ENCODE measurements around the gene FZR1. TPM values are rescaled to one million over a fixed set of nuclear protein-coding genes. Genes with fewer than 3 reads are reported as not detected.

Gene FZR1
- total RNA-seq, 1 experiment from 2014 or later = 57.0 TPM

- Histone ChIP-seq H3K4me1 (replicated peaks; ENCODE audit: insufficient read depth) (peaks cover 6% of the 10 kb centered on the region; the same call in 1 of the 2 replicates), H3K27ac (no peak overlapping the region)
- BruUV-seq (replicated peaks) = no TSS peak
These were observed 64.5 kb downstream of the FZR1 start for GRCh38 chr19:3570606-3571011.

GRCh38 chr19:3572132-3572854 lies 66.2 kb downstream of the FZR1 start:
- Histone ChIP-seq H3K9me3 (ENCODE audit: insufficient read depth, low read depth) (no peaks in the 10 kb centered on the region), H3F3A (ENCODE audit: insufficient read depth, low read depth) (no peaks in the 10 kb centered on the region; the same call in 1 of the 2 replicates), H3K36me3 (ENCODE audit: low read depth) (no peaks in the 10 kb centered on the region), H3K4me3 (peak overlapping the region; percentile 43; the same call in 1 of the 2 replicates), H3K4me1 (replicated peaks; ENCODE audit: insufficient read depth) (peaks cover 6% of the 10 kb centered on the region; the same call in 1 of the 2 replicates), H4K20me1 (ENCODE audit: insufficient read depth) (peaks cover 10% of the 10 kb centered on the region), H3K79me2 (ENCODE audit: low read depth) (peaks cover 6% of the 10 kb centered on the region), H2AFZ (no peak overlapping the region), H3K27me3 (ENCODE audit: insufficient read depth, low read depth) (no peaks in the 10 kb centered on the region), H3K27ac (no peak overlapping the region), H3K9me2 (ENCODE audit: insufficient read depth) (no peaks in the 10 kb centered on the region), H3K4me2 (peak overlapping the region; percentile 75)
- intact Hi-C loops (cut with micrococcal nuclease; ENCODE audit: unreplicated experiment) = no loop called here
- CTCF ChIA-PET = no interaction called here
- peak; percentile 93 to 97 for DNase-seq
- POLR2A ChIA-PET (ENCODE audit: unreplicated experiment) = no interaction called here
- BruUV-seq (replicated peaks) = no TSS peak
- TF ChIP-seq EZH2 (IDR thresholded peaks at IDR 0.05; ENCODE audit: low read depth) = no peak
- no peak for TF ChIP-seq CTCF (conservative IDR thresholded peaks at IDR 0.05)

More at GRCh38 chr19:3570606-3571011, 64.5 kb downstream of the FZR1 start:
- TF ChIP-seq CTCF (conservative IDR thresholded peaks at IDR 0.05) = no peak
- TF ChIP-seq EZH2 (IDR thresholded peaks at IDR 0.05; ENCODE audit: low read depth) = no peak
- POLR2A ChIA-PET (ENCODE audit: unreplicated experiment) = no interaction called here
- Histone ChIP-seq H3K36me3 (ENCODE audit: low read depth) (no peaks in the 10 kb centered on the region), H3K9me3 (ENCODE audit: insufficient read depth, low read depth) (no peaks in the 10 kb centered on the region), H4K20me1 (ENCODE audit: insufficient read depth) (peaks cover 10% of the 10 kb centered on the region), H3F3A (ENCODE audit: insufficient read depth, low read depth) (no peaks in the 10 kb centered on the region), H3K4me3 (no peak overlapping the region), H2AFZ (no peak overlapping the region), H3K4me2 (no peak overlapping the region), H3K9me2 (ENCODE audit: insufficient read depth) (no peaks in the 10 kb centered on the region), H3K79me2 (ENCODE audit: low read depth) (peaks cover 6% of the 10 kb centered on the region), H3K27me3 (ENCODE audit: insufficient read depth, low read depth) (no peaks in the 10 kb centered on the region)
- CTCF ChIA-PET = no interaction called here
- intact Hi-C loops (cut with micrococcal nuclease; ENCODE audit: unreplicated experiment) = no loop called here
- DNase-seq = no peak

GRCh38 chr19:3572855-3573161 lies 66.7 kb downstream of the FZR1 start, which contains the start of gene HMG20B:
Gene HMG20B (plus strand): TSS chr19:3572944. CDS start chr19:3573310, 366 bp downstream.
- no peaks in the 10 kb centered on the region for H3K9me3 ChIP-seq (ENCODE audit: insufficient read depth, low read depth)
- H3K4me2 ChIP-seq = peak within 1 kb of the TSS; percentile 79
- intact Hi-C loops (cut with micrococcal nuclease; ENCODE audit: unreplicated experiment) = no loop called here
- POLR2A ChIA-PET (ENCODE audit: unreplicated experiment) = no interaction called here
- no TSS peak for BruUV-seq (replicated peaks)
- H3K36me3 ChIP-seq (ENCODE audit: low read depth) = no peaks in the 10 kb centered on the region
- peaks cover 6% of the 10 kb centered on the region for H3K79me2 ChIP-seq (ENCODE audit: low read depth)
- H3K27ac ChIP-seq = peak within 1 kb of the TSS; percentile 16; the same call in 1 of the 2 replicates
- H3K4me3 ChIP-seq = peak within 1 kb of the TSS; percentile 85
- no peaks in the 10 kb centered on the region; the same call in 1 of the 2 replicates for H3F3A ChIP-seq (ENCODE audit: insufficient read depth, low read depth)
- H3K9me2 ChIP-seq (ENCODE audit: insufficient read depth) = no peaks in the 10 kb centered on the region
- H3K4me1 ChIP-seq (replicated peaks; ENCODE audit: insufficient read depth) = peaks cover 6% of the 10 kb centered on the region; the same call in 1 of the 2 replicates
- no peak for DNase-seq
- TF ChIP-seq EZH2 (IDR thresholded peaks at IDR 0.05; ENCODE audit: low read depth) (no peak), CTCF (conservative IDR thresholded peaks at IDR 0.05) (no peak)
- no peaks in the 10 kb centered on the region for H3K27me3 ChIP-seq (ENCODE audit: insufficient read depth, low read depth)
- CTCF ChIA-PET = no interaction called here
- peak within 1 kb of the TSS; percentile 71 for H2AFZ ChIP-seq
- peaks cover 10% of the 10 kb centered on the region for H4K20me1 ChIP-seq (ENCODE audit: insufficient read depth)
